Measurements from ENCODE around the gene KCNK5. TPM values are rescaled to one million over a fixed set of nuclear protein-coding genes. Genes with fewer than 3 reads are reported as not detected.

Gene KCNK5
- total and polyA plus RNA-seq, 9 of the 15 experiments (the other 6 are each of a cell fraction or from before 2014, with no cell fraction given): 1.5 to 45.8 (median 25.8) TPM

GRCh38 chr6:39251406-39251805 is 22.1 kb upstream of the KCNK5 start:
- BruUV-seq (replicated peaks): no TSS peak
- intact Hi-C loops (cut with micrococcal nuclease): no loop called here
- Histone ChIP-seq H4K20me1 (replicated peaks; ENCODE audit: control insufficient read depth, insufficient read depth, low read length) (no peaks in the 10 kb centered on the region), H3K36me3 (ENCODE audit: control insufficient read depth, insufficient read depth, low read length) (no peaks in the 10 kb centered on the region), H3K9ac (ENCODE audit: insufficient read depth in 1 of 2, low read depth in 2 of 2, low read length in 2 of 2) (no peak overlapping the region), H3K27me3 (ENCODE audit: control insufficient read depth in 2 of 2, insufficient read depth in 2 of 2, low read length in 2 of 2) (peaks cover 34% of the 10 kb centered on the region in 2 experiments), H3K9me3 (replicated peaks; ENCODE audit: control insufficient read depth, insufficient read depth, low read depth, low read length) (no peaks in the 10 kb centered on the region), H2AFZ (ENCODE audit: low read depth, low read length) (no peak overlapping the region), H3K4me2 (ENCODE audit: insufficient read depth, low read length) (no peak overlapping the region), H3K9me1 (ENCODE audit: control insufficient read depth, insufficient read depth, low read length) (no peaks in the 10 kb centered on the region), H3K27ac (ENCODE audit: extremely low read depth, low read depth, low read length) (no peak overlapping the region), H3K4me3 (no peak overlapping the region), H3K4me1 (replicated peaks in 1 of 2; ENCODE audit: control insufficient read depth in 2 of 2, insufficient read depth in 2 of 2, low read length in 2 of 2) (no peaks in the 10 kb centered on the region), H3K79me2 (ENCODE audit: control insufficient read depth, insufficient read depth, low read length) (no peaks in the 10 kb centered on the region)
- no peak for DNase-seq (ENCODE audit: extremely low read depth in 1 of 4, low spot score in 3 of 4)
- ChIA-PET POLR2A (no interaction called here), CTCF (ENCODE audit: low intra/inter-chr PET ratio) (no interaction called here)
- in situ Hi-C loops (cut with MboI): no loop called here
- peak; percentile 58 for ATAC-seq
- no peak for FAIRE-seq
- 1% methylated on average over 8 of the region's 8 CpGs for WGBS (ENCODE audit: insufficient coverage, low coverage, missing lambda C conversion rate)
- TF ChIP-seq CTBP1 (IDR thresholded peaks at IDR 0.05; ENCODE audit: borderline replicate concordance) (peak; percentile 36; the same call in 1 of the 2 replicates), U2AF2 (optimal IDR thresholded peaks at IDR 0.05; ENCODE audit: low read depth, low read length) (no peak), ZNF224 (CRISPR knock-in tag; IDR thresholded peaks at IDR 0.05) (no peak), KDM4B (IDR thresholded peaks at IDR 0.05; ENCODE audit: borderline replicate concordance in 2 of 2, low read depth in 1 of 2) (no peak), MTA1 (IDR thresholded peaks at IDR 0.05; ENCODE audit: borderline replicate concordance) (no peak), NBN (IDR thresholded peaks at IDR 0.05; ENCODE audit: low read depth) (no peak), SMARCA4 (IDR thresholded peaks at IDR 0.05) (no peak), ATF3 (IDR thresholded peaks at IDR 0.05) (peak; percentile 84), ATF3 (CRISPR knock-in tag; conservative IDR thresholded peaks at IDR 0.05) (no peak), FOXJ3 (CRISPR knock-in tag; IDR thresholded peaks at IDR 0.05) (peak; percentile 70; the same call in 1 of the 2 replicates), FOXJ2 (tag; IDR thresholded peaks at IDR 0.05) (peak; percentile 51; the same call in 1 of the 2 replicates), SAFB2 (IDR thresholded peaks at IDR 0.05; ENCODE audit: borderline replicate concordance, low read depth, low read length, severe bottlenecking) (no peak), ATF7 (IDR thresholded peaks at IDR 0.05) (peak; percentile 71), TCF3 (CRISPR knock-in tag; IDR thresholded peaks at IDR 0.05) (peak; percentile 33; the same call in 1 of the 2 replicates), SMAD3 (CRISPR knock-in tag; conservative IDR thresholded peaks at IDR 0.05) (no peak), PCBP1 (IDR thresholded peaks at IDR 0.05; ENCODE audit: low read depth, low read length, poor library complexity, severe bottlenecking) (no peak)
- TF ChIP-seq, protein P1, sequence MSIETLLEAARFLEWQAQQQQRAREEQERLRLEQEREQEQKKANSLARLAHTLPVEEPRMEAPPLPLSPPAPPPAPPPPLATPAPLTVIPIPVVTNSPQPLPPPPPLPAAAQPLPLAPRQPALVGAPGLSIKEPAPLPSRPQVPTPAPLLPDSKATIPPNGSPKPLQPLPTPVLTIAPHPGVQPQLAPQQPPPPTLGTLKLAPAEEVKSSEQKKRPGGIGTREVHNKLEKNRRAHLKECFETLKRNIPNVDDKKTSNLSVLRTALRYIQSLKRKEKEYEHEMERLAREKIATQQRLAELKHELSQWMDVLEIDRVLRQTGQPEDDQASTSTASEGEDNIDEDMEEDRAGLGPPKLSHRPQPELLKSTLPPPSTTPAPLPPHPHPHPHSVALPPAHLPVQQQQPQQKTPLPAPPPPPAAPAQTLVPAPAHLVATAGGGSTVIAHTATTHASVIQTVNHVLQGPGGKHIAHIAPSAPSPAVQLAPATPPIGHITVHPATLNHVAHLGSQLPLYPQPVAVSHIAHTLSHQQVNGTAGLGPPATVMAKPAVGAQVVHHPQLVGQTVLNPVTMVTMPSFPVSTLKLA (conservative IDR thresholded peaks at IDR 0.05): no peak
- TF ChIP-seq, protein P2, sequence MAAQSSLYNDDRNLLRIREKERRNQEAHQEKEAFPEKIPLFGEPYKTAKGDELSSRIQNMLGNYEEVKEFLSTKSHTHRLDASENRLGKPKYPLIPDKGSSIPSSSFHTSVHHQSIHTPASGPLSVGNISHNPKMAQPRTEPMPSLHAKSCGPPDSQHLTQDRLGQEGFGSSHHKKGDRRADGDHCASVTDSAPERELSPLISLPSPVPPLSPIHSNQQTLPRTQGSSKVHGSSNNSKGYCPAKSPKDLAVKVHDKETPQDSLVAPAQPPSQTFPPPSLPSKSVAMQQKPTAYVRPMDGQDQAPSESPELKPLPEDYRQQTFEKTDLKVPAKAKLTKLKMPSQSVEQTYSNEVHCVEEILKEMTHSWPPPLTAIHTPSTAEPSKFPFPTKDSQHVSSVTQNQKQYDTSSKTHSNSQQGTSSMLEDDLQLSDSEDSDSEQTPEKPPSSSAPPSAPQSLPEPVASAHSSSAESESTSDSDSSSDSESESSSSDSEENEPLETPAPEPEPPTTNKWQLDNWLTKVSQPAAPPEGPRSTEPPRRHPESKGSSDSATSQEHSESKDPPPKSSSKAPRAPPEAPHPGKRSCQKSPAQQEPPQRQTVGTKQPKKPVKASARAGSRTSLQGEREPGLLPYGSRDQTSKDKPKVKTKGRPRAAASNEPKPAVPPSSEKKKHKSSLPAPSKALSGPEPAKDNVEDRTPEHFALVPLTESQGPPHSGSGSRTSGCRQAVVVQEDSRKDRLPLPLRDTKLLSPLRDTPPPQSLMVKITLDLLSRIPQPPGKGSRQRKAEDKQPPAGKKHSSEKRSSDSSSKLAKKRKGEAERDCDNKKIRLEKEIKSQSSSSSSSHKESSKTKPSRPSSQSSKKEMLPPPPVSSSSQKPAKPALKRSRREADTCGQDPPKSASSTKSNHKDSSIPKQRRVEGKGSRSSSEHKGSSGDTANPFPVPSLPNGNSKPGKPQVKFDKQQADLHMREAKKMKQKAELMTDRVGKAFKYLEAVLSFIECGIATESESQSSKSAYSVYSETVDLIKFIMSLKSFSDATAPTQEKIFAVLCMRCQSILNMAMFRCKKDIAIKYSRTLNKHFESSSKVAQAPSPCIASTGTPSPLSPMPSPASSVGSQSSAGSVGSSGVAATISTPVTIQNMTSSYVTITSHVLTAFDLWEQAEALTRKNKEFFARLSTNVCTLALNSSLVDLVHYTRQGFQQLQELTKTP (IDR thresholded peaks at IDR 0.05; ENCODE audit: low read depth in 1 of 2, partially characterized antibody in 2 of 2): no peak
